SH-SY5Y (cell line): ENCODE measurements around the gene FOXA3.

Experiments used
- GATA2 ChIP-seq: IDR thresholded peaks from 2 replicates; pipeline ENCODE4 v1.6.1; 2011; ENCODE audit warnings: mild to moderate bottlenecking, low read depth, low read length
- GATA3 ChIP-seq: IDR thresholded peaks from 2 replicates; pipeline ENCODE4 v1.6.1; 2011; ENCODE audit warnings: low read depth, mild to moderate bottlenecking, low read length, moderate library complexity

- TF ChIP-seq GATA3 (no peak), GATA2 (no peak)
Observed at GRCh38 chr19:45913874-45914830, 50.0 kb downstream of the FOXA3 start, which contains the start of gene NANOS2.
